GM18909 (cell line): ENCODE data around the gene GATA3.
A peak's percentile ranks its signal among the peaks of the same experiment; 100 is the strongest.

Source experiments
- ATAC-seq: cut with Tn5 transposase; IDR thresholded peaks from one replicate; pipeline ENCODE4 v1.9.1; 2021; ENCODE audit warnings: mild to moderate bottlenecking; ENCODE audit not compliant: unreplicated experiment, poor library complexity

Gene GATA3

DNA sequence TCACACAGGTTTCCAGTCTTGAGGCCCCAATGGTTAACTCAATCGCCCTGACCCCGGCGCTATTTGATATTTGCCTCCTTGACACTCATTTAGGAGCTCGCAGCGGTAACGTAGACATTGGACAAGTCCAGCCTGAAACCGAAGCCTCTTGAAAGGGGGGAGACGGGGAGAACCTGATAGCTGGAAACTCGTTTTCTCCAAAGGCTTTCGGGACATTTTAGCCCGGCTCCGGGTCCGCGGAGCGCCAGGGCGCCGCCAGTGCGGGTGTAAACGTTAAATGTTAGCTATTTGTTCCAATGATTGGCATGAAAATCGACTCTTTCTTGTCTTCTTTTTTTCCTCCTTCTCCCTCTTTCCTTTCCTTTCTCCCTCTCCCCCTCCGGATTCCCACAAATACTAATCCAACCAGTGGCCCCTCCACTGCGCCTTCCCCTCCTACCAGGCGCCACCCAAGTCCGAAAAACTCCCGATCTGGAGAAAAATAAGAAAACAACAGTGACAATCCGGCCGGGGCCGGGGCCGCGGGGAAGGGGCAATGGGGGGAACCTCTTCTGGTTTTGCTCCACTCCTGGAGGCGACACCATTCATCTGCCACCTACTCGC, 17.2 kb upstream of the GATA3 start:
- no peak for ATAC-seq

DNA sequence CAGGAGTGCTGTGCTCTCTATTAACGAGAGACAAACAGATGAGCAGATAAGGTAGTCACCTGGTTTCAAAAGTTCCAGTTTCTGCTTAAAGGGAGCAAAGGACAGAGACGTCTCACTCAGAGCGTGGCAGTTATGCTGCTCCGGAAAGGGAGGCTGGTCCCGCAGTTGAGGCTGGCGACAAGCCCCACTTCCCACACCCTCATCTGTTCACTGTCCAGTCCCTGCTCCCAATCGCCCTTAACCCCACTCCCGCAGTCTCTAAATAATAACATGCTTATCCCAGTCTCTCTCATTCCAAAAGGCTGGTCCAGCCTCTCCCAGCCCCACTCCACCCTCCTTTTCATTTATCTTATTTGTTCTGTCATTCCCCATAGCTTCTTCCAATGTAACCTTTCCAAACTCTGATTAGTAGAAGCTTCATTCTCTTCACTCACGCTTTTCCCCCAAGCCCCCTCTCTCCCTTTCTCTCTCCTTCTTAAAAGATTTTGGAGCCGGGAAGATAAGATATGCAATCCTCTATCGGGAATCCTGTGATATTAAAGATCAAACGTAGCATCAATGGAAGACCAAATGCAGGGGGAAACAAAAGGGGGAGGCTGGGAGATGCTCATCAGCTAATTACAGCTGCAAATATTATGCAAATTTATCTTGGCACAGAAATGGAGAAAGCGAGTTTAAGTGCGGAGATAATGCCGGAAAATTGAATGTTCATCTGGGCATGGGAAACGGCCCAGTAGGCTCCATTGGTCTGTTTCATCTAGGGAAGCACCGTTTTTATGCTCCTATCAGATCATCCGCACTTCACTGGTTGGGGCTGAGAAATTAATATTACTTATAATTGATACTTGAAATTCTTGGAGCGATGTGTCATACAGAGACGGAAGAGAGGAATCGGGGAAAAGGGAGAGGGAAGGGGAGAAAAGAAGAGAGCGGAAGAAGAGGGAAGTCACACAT, 16.3 kb upstream of the GATA3 start:
- ATAC-seq: no peak

DNA sequence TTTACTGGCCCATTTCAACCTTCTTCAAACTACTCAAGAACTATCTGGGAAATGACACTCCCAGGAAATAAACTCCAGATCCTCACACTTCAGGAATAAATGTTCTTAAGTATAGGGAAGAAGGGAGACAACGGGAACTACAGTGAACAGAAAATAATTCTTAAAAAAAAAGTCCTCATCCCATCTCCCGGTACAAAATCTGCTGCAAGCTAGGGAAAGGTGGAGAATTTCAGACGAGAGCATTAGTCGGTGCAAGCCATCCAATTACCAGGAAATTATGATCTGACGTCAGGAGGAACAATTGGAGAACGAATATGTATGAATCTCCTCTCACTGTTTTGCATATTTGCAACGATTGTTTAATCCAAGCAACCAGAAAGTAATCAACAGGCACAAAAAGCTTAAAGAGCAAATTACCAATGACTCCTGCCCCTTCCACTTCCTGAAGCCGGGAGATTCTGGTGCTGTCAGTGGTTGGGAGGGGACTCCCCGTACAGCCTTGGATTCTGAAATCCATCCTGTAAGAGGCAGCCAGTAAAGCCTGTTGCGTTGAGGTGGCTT, 15.1 kb upstream of the GATA3 start:
- no peak for ATAC-seq

DNA sequence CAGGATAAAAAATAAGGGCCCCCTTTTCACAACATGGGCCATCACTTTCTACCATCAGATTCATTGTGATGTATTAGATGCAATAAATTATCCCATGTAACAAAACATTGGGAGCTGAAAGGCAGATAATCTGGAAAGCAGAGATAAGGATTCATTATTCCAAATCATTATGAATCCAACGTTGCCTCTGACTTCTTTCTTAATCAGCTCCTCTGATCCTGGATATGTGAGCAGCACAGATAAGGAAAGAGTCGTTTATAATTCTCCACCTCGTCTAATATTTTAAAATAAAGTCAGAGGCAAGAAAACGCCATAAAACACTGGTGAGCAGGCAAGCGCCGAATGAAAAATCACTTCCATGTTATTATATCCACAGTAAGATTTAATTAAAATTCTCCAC, 13.8 kb upstream of the GATA3 start:
- ATAC-seq: no peak

DNA sequence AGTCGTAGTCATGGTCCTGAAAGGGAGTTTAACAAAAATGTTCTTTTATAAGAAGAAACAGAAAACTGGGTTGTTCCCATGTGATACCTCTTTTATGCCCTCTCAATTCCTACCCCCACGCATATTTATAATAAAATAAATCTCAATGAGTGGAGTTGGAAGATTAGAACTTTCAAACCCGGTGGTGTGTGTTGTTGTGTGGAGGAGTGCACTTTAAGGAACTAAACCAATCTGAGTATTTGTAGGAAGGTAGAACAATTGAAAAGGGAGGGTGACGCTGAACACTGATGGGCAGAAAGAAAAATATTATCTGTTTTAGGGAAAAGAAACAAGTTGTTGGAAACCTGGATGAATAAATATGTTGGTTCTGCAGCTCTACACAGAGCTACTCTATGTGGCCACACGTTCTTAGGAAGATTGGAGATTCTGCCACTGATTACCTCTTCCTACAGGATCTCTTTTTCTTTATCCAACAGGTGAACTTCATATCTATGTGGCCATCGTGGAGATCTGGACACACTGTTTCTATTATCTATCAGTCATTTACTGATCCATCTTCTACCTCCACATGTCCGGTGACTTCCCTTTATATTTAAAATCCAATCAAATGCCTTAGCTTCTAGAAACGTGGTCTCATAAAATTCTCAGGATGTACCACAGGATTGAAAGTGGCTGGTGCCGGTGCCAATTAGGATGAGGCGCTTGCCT, 13.1 kb upstream of the GATA3 start:
- ATAC-seq: no peak

DNA sequence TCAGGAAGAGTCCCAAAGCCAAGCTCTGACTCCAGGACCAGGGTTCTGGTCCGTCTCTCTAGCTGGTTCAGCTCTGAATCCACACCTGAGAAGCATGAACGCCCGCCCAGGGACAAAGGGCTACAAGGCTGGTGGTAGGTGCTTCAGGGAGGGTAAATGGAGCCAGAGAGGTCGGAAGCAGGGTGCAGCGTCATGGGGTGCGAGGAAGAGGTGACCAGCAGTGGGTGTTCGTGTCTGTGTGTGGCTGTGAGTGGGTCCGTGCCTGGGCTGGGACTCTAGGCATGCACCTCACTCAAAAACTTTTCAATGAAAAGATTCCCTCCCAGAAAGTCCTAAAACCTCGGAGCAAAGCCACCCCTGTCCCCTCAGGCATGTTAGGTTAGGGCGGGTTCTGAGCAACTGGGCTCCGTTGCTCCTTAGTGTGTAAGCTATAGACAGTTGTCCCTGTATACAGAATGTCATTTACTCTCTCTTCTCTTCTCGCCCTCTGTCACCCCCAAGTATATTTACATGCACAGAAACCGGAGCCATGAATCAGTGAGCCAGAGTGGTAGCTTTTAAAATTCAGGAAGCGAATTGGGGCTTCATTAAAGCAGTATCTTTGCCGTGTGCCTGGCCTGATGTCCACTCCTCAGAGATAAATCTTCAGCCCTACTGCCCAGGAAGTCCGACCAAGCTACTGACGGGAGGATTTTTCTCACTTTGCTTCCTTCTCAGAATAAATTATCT, 12.3 kb upstream of the GATA3 start:
- ATAC-seq: no peak

DNA sequence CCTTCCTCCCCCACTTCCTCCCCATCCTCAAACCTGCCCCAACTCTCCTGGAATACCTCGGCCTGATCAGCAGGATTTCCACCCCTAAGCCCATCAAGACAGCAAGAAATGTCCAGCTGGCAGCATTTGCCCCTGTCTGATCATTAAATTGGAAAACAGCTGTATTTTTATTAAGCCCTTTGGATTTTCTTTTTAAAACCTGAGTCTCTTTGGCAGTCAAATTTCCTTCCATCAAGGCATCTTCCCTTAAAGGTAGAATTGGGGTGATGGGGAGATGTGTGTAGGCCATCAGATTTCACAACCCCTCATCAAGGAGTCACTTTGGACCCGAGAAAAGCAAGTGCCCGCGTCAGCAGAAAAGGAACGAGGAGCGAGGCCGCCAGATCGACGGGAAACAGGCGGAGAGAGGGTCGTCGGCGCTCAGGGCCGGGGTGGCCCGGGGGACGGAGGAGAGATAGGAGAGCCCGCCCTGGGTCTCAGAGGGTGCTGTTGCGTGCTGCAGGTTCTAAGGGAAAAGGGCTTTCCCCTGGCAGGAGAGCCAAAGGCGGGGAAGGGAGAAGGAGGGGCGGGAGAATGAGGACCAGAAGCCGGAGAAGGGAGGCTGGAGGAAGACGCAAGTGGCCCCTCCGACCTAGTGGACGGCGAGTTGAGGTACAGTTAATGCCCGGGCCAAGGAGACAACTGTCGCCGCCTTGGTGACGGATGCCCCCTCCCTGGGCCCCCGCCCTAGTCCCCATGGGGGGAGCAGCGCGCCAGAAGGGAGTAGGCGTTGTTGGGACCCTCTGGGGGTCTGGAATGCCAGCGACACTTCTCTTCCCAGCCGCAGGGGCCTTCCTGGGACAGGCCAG, 11.5 kb upstream of the GATA3 start:
- no peak for ATAC-seq

DNA sequence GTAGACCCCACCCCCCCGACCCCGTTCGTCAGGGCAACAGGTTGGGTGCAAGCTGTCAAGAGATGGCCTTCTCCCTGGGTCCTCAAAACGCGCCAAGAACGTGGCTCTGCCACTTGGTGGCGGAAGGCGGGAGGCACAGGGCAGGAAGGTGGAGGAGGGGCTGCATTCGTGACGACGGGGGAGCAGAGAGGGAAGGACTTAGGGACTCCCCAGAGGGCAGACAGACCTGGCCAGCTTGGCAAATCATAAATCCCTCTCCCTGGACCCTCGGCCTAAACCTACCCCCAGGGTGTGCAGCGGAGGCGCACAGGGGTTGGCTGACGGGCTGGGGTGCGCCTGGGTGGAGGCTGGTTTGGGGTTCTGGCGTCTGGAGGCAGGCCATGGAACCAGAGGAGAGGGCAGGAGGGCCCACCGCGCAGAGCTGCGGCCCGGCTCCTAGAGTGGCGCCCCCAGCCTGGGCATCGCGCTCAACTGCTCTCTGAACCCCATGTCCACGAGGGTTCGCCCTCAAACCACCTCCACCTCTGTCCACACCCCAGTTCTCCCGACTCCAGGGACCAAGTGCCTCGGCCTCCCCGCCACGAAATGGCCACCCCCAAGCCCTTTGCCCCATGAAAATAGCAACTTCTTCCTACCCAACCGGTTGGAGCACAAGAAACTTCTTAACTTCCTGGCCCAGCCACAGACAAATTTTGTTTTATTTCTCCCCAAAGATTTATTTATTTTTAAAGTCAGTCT, 10.8 kb upstream of the GATA3 start:
- peak; percentile 32 for ATAC-seq

DNA sequence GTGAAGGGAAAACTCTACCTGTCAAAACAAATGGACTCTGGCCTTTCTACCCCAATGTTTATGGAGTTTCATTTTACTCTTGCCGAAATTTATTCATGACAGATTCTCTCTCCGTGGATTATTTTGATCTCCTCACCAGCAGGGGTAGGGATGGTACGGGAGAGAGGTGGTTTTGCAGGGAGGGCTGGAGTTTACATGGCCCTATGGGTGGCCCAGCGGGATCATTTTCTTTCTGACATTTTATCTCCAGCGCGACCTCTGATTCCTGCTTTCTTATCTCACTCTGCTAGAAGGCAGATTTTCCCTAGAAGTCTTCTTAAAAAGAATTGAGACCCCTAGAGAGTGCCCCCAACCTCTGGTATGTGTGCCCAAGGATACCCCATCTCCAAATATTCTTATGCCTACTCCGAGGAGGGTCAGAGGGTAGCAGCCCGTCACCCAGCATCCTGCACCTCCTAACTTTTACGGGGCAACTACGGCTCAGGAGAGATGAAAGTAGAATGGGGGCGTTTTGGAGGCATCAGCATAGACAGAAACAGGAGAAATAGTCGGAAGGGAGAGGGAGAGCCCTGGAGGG, 10.1 kb upstream of the GATA3 start:
- no peak for ATAC-seq

DNA sequence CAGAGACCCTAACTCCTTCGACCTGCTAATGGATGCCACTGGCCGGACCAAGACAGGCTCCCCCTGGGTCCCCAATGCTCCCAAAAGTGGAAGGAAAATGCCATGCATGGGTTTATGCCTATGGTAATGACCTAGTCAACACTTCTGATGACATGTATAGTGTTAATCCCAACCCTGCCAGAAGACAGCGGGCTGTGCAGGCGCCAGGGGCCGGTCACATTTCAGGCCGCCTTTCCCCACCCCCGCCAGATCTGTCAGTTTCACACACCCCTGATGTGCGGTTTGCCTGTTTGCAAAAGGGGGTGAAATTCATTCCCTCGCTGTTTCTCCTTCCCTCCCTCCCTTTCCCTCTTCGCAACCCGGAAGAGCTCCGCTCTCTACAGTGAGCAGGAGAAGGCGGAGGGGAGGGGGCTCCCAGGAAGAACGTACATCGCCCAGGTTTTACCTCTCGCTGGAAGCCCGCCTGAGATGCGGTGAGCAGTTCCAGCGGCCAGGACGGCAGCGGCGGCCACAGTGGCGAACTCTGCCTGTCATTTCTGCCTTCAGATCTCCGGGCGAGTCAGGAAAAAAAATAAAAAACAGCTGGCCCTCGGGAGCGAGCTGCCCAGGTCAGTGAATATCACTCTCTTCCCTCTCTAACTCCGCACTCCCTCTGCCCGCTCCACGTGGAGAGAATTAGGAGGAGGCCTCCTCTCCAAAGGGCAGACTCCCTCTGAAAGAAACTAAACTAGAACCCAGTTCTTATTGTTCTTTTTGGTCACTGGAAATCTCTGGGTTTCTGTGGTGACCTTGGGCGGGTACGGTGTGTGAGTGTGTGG, 9.4 kb upstream of the GATA3 start:
- ATAC-seq: no peak

DNA sequence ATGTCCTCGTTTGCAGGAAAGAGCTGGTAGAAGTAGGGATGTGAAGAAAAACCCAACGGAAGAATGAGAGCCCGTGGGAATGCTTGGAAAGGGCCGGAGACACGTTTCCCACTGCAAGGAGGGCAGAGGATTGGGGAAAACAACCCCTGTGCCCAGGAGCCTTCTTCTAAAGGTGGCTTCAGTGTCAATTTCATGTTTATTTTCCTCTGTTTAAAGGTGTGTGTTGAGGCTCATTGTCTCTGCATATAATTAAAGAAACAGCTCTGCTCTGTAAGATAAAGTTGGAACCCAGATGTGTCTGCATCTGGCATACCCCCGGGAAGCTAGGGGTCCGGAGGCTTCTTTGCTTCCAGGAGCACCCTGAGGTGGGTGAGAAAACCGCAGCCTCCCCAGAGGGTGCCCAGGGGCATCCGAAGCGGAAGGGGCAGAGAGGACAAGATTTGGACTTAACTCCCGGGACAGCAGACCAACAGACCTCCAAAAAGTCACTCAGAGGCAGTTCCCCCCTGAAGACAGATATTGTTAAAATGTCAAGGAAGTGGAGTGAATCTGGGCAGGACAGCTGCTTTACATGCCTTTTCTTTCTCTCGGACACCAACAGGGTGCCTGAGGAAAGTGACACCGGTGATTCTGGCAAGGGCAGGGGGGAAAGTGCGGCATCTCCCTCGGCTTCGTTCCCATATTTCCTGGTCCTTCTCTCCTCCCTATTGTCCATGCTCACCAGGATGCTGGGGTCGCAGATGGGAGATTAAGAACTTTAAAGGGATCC, 8.6 kb upstream of the GATA3 start:
- ATAC-seq: no peak

DNA sequence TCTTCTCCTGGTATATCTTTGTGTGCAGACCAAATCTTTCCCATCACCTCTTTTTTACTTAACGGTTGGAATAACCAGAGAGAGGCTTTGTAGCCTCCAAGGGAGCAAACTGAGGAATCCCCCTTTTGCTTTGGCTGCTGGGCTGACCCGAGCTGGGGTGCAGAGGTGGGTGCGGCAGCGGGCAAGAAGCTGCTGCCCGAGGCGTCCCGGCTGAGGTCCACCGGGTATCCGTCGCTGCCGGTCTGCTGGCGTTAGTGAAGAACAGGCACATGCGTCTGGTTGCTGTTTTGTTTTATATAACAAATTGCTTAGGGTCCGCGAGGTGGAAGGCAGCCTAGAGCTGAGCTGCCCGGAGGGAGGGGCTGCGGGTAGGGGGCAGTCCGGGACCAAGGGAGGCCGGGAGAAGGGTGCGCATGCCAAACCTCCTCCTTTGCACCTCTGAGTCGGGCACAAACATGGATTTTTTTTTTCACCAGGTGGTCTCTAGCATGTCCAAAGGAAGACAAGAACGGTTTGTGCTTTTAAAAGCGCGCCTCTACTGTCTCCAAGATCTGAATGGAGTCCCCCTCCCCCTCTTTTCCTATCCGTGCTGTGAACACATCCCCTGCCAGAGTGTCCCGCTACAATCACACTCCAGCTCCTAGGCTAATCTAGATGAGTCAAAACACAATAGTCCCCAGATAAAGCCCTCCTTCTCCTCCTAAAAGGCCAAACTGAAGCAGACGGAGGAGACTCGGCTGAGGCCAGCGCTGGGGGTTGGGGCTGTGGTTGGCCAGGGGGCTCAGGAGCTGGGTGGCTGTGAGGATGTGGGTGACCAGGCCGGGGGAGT, 6.8 kb upstream of the GATA3 start:
- ATAC-seq: no peak

DNA sequence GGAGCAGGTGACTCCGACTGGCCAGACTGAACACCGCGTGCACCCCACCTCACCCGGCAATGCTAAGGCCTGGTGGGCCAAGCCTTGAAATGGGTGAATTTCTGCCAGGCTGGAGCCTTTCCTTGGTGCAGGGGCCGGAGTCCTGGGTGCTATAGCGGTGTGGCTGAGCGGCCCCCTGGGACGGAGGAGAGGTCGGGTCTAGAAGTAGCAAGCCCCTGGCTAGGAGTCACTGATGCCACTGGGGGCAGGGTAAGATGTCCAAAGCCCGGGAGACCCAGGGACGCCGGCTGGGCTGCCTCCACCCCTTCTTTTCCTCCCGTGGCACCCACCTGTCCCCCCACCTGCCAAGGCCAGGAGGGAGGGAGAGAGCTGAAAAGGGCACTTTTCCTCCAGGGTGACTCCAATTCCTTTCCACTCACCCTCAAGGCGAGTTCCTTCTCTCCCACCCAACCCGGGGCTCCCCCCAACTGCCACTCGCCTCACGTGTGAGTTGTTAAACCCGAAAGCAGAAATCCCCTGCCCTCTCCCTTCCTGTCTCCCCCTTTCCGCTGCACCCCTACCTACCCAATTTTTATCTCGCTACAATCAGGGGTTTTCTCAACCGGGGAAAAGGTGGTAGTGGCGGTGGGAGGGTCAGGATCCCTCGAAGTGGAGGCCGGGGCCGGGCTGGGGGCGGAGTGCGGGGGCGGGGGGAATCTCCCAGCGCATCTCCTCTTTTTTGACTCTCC, 6.0 kb upstream of the GATA3 start:
- ATAC-seq: no peak

DNA sequence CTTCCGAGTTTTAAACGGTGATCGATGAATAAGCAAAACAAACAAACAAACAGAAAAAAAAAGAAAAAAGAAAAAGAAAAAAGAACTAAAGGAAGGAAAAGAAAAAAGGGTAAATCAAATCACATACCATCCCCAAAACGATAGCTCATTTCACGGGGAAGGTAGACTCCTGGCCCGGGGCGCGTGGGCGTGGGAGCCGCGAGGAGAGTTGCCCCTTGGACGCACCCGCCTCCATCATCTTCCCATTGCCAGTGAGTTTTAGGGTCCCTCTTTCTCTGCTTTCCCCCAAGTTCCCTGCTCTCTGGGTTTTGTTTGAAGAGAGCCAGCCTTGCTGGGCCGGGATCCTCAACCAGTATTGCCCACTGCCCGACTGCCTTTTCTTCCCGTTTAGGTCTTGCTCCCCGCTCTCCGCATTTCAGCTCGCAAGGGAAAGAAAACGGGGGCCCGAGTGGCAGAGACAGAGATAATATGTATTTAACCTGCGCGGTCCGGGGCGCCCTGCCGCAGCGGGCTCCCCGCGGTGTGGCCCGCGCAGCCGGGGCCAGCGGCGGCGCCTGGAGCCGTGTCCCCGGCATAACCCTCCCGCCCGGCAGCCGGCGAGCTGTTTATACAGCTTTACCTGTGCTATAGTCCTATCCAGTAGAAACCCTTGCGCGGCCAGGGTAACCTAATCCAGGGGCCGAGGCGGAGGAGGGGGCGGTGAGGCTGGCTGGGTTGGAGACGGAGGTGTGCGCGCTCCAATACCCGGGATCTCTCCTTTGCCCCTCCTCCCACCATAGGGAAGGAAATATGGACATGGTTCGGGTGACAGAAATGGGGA, 5.2 kb upstream of the GATA3 start:
- no peak for ATAC-seq
